ENCODE results near the gene NAPA. TPM values are rescaled to one million over a fixed set of nuclear protein-coding genes. Genes with fewer than 3 reads are reported as not detected.

Gene NAPA
- total and polyA plus RNA-seq, 10 of the 15 experiments (the other 5 are each of a cell fraction or from before 2014, with no cell fraction given): 8.2 to 193 (median 102) TPM

DNA sequence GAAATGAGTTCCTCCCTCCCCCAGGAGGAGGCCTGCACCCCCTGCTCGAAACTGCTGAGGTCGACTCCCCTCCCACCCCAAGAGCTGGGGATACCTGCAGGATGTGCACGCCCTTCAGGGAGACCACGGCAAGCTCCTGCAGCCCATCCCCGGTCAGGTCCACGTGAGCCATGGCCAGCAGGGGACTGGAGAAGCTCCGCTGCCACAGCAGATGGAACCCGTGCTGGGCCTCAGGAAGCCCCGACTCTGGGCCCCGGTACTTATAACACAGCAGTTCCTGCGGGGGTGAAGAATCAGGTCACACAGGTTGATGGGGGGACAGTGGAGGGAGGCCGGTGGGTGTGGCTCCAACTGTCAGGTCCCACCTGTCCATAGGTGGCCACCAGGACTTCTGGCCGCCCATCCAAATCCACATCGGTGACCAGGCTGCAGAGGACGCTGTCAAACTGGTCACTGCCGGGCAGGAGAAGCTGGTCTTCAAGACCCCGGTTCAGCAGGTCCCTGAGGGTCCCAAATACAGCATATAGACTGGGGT lies 38.4 kb downstream of the NAPA start:
- no peaks in the 10 kb centered on the region for H4K20me1 ChIP-seq (ENCODE audit: control insufficient read depth, insufficient read depth)
- no peaks in the 10 kb centered on the region for H3K36me3 ChIP-seq (ENCODE audit: control insufficient read depth in 2 of 2, insufficient read depth in 2 of 2, low read length in 1 of 2)
- ATAC-seq: no peak
- WGBS (ENCODE audit: insufficient coverage, insufficient replicate concordance, low lambda C conversion rate, missing lambda C conversion rate): 66% methylated on average over 17 of the region's 17 CpGs
- no peak for DNase-seq (ENCODE audit: low read depth, low spot score)
- BruUV-seq (replicated peaks): no TSS peak
- no peaks in the 10 kb centered on the region for H3K9me3 ChIP-seq (replicated peaks; ENCODE audit: control insufficient read depth, insufficient read depth, low read length)
- H3K4me3 ChIP-seq: no peak overlapping the region
- no peaks in the 10 kb centered on the region for H3K27me3 ChIP-seq (replicated peaks in 1 of 2; ENCODE audit: control insufficient read depth in 2 of 2, insufficient read depth in 2 of 2, low read length in 1 of 2)
- RAD21 ChIA-PET (ENCODE audit: unreplicated experiment): no interaction called here
- H3K4me2 ChIP-seq (ENCODE audit: control insufficient read depth, insufficient read depth): no peak overlapping the region
- no peak overlapping the region for H3K27ac ChIP-seq (ENCODE audit: control insufficient read depth, insufficient read depth)
- SMC1A ChIA-PET (ENCODE audit: uncharacterized antibody, unreplicated experiment): interaction anchor here (1.1 kb wide), 1 partner anchor 10 kb away, joined by 3 read pairs; no protein-coding TSS in a partner anchor
- H3K4me1 ChIP-seq (ENCODE audit: control insufficient read depth, insufficient read depth, low read length): no peaks in the 10 kb centered on the region
- FAIRE-seq: no peak
- TF ChIP-seq SMAD5 (IDR thresholded peaks at IDR 0.05; ENCODE audit: low read depth) (no peak), SREBF2 (IDR thresholded peaks at IDR 0.05; ENCODE audit: low read length) (no peak), SIX5 (IDR thresholded peaks at IDR 0.05; ENCODE audit: low read depth, low read length, severe bottlenecking) (no peak), KLF5 (IDR thresholded peaks at IDR 0.05; ENCODE audit: partially characterized antibody) (no peak), NR2C2 (IDR thresholded peaks at IDR 0.05; ENCODE audit: borderline replicate concordance, control insufficient read depth, insufficient read length, low read depth) (no peak), ZSCAN29 (IDR thresholded peaks at IDR 0.05) (no peak), CREM (IDR thresholded peaks at IDR 0.05; ENCODE audit: low read depth) (no peak), HDAC2 (IDR thresholded peaks at IDR 0.05) (no peak)
- TF ChIP-seq, protein P1, sequence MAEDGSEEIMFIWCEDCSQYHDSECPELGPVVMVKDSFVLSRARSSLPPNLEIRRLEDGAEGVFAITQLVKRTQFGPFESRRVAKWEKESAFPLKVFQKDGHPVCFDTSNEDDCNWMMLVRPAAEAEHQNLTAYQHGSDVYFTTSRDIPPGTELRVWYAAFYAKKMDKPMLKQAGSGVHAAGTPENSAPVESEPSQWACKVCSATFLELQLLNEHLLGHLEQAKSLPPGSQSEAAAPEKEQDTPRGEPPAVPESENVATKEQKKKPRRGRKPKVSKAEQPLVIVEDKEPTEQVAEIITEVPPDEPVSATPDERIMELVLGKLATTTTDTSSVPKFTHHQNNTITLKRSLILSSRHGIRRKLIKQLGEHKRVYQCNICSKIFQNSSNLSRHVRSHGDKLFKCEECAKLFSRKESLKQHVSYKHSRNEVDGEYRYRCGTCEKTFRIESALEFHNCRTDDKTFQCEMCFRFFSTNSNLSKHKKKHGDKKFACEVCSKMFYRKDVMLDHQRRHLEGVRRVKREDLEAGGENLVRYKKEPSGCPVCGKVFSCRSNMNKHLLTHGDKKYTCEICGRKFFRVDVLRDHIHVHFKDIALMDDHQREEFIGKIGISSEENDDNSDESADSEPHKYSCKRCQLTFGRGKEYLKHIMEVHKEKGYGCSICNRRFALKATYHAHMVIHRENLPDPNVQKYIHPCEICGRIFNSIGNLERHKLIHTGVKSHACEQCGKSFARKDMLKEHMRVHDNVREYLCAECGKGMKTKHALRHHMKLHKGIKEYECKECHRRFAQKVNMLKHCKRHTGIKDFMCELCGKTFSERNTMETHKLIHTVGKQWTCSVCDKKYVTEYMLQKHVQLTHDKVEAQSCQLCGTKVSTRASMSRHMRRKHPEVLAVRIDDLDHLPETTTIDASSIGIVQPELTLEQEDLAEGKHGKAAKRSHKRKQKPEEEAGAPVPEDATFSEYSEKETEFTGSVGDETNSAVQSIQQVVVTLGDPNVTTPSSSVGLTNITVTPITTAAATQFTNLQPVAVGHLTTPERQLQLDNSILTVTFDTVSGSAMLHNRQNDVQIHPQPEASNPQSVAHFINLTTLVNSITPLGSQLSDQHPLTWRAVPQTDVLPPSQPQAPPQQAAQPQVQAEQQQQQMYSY (CRISPR knock-in tag; IDR thresholded peaks at IDR 0.05): no peak
- no peak overlapping the region for H3K9ac ChIP-seq (ENCODE audit: control insufficient read depth, insufficient read depth, low read length)
- no peak overlapping the region for H2AFZ ChIP-seq (ENCODE audit: control insufficient read depth, low read depth, low read length)
- POLR2A ChIA-PET: interaction anchor here (0.5 kb wide), 1 partner anchor 103 kb away, joined by 3 read pairs; no protein-coding TSS in a partner anchor
- CTCF ChIA-PET: interaction anchor here (1.1 kb wide), 1 partner anchor 134 kb away, joined by 3 read pairs; no protein-coding TSS in a partner anchor
- H3K79me2 ChIP-seq (ENCODE audit: control insufficient read depth, insufficient read depth, low read length): no peaks in the 10 kb centered on the region
- intact Hi-C loops (cut with micrococcal nuclease; ENCODE audit: unreplicated experiment) (no loop called here), in situ Hi-C loops (cut with MboI) (no loop called here)

Data from GM12878 (cell line).